HG03460 (cell line): Measurements from ENCODE around the gene CRYZL1.
A peak's percentile ranks its signal among the peaks of the same experiment; 100 is the strongest.
"Not testable (repeated sequence)": the region's sequence is repeated elsewhere in the genome, so short reads cannot be mapped to it uniquely, and the experiment has no call there.

Source experiments
- ATAC-seq: cut with Tn5 transposase; IDR thresholded peaks from one replicate; pipeline ENCODE4 v1.9.1; 2021; ENCODE audit not compliant: unreplicated experiment

The CRYZL1 gene

GRCh38 chr21:33641352-33642026 lies at the start of gene CRYZL1:
CRYZL1 (minus strand) TSS chr21:33641741; CDS start chr21:33631551, 10,190 bp downstream.
- ATAC-seq = peak; percentile 81

DNA sequence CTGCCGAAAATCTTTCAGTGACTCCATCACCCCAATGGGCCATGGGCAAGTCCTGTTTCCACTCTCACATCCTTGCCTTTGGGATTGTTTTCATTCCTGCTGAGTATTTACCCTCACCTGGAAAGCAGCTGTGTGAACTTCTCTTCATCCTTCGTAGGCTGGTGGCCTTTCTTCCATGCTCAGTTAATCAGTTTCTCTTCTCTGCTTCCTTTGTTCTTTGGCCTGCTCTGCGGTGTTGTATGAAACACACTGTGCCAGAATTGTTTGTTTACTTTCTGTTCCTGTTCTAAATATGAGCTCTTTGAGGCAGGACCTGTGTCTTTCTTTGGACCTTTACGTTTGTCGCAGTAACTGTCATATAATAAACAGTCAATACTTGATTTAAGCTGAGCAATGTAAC lies 49.3 kb upstream of the CRYZL1 start:
- ATAC-seq = no peak

- ATAC-seq = no peak
Observed at GRCh38 chr21:33688353-33688752, 46.8 kb upstream of the CRYZL1 start.

DNA sequence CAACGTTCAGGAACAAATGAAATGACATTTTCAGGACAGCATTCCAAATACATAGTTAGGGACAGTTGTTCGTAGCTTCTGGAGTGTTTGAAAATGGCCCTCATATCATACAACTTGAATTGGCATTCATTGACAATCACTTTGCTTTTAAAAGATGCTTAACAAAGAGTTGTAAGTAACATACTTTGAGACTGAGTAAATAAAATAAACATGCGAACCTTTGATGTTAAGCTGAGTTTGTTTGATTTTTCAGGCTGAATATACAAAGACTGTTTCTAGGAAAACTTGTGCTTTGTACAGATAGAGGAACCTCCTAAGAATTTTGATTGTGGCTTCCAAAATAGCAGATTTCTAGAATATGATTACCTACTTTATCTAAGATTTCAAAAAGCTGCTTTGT lies 46.1 kb upstream of the CRYZL1 start:
- ATAC-seq = no peak

DNA sequence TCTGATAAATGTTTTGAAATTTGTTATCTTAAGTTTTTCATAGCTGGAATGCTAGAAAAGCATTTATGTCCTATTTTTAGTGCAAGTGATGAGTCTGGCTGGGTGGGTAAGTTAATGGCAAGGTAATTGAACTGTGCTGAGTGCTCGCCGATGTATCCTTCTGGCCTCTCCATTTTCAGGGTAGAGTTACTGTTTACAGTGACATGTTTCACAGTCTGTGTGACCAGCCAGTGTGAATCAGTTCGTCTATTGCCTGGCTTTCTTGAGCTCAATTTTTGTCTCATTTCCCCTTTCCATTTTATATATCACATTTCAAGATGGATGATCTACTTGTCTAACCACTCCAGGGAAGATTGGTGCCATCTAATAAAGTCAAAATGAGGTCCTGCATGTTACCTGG lies 44.8 kb upstream of the CRYZL1 start:
- no peak for ATAC-seq

DNA sequence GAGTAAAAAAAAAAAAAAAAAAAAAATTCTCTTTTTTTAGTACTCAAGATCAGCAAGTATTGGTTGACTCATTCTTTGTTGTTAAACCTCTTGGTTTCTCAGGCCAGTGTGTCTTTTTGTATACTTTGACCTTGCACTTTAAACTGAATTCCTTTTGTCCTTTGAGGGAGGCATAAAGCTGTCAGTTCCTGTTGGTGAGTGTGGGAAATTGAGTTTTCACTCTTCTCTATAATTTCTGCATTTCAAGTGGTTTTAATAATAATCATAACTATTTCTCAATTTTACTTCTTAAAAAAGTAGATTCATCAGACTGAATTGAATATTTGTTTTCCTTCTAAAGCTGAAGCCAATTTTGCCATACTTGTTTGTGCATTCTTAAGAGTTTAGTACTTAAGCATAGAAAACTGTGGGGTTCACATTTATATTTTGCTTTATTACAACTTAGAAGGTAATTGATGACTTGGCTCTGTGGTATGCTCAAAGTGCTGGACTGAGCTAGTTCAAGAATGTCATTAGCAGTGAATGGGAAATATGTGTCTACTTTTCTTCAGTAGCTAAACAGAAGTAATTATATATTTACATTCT lies 44.2 kb upstream of the CRYZL1 start:
- ATAC-seq = no peak

GRCh38 chr21:33684923-33685560 lies 43.5 kb upstream of the CRYZL1 start:
- ATAC-seq = no peak

DNA sequence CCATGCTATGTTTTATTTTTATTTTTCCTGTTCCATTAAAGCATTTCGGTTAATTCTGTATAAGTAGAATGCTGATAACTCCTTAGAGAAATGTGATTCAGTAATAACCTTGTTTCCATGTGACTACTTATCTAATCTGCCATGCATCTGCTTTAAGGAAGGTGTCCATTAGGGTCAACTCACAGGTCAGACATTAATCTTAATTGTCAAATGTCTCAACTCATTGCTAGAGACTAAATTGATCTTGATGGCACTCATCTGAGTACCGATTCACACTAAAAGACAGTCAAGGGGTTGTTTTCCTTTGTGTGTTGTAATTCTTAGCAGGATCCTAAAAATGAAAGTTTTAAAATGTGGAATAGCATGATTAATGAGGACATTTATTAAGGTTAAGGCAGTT lies 42.5 kb upstream of the CRYZL1 start:
- ATAC-seq = no peak

DNA sequence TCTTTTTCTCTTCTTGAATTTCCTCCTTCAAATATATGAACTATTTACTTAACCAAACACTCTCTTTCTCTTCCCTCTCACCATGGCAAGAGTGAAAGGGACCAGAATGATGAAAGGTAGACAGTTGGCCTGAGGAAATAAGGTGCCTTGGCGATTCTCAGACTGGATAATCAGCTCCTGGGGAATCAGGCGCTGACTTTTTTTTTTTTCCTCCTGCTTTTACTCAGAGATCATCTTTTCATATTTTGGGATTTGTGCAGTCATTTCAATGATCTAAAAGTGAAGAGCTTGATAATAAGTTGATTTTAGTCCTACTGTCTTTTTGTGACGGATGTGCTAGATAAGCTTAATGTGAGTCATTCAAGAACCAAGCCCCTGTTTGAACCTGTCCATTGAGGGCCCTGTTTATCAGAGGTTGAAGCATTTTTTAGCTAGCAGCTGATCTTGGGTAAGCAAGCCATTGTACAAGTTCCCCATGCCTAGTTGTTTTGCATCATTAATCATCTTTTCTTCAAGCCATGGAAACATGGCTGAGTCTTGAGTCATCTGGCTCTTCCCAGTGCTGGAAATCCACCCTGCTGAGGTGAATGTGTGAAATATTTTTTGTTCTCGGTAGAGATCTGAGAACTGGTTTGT lies 41.6 kb upstream of the CRYZL1 start:
- ATAC-seq = no peak

DNA sequence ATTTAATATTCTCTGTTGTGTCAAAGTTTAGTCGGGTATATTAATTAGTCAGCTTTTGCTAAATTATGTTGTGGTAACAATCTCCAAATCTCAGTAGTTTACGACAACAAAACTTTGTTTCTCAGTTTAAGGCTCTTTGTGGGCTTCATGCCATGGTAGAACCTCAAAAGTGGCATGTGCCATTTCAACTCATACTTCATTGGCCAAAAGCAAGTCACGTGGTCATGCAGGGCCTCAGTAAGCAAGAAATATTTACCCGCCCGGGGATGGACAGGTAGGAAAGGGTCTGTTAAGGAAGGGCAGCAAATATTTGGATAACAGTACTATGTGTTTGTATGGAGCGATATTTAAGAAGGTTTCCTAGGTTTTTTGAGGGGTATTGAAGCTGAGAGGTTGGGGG lies 39.3 kb upstream of the CRYZL1 start:
- no peak for ATAC-seq

- ATAC-seq = no peak
Observed at GRCh38 chr21:33677450-33677849, 35.9 kb upstream of the CRYZL1 start.

DNA sequence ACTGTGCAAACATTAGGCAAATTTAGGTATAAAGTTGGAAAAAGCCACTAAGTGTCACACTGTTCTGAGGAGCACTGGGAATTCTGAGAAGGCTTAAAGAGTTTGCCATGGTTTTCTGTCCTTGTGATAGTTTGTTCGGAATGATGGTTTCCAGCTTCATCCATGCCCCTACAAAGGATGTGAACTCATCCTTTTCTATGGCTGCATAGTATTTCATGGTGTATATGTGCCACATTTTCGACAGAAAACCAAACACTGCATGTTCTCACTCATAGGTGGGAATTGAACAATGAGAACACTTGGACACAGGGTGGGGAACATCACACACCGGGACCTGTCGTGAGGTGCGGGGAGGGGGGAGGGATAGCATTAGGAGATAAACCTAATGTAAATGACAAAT lies 35.1 kb upstream of the CRYZL1 start:
- ATAC-seq = not testable (repeated sequence)

DNA sequence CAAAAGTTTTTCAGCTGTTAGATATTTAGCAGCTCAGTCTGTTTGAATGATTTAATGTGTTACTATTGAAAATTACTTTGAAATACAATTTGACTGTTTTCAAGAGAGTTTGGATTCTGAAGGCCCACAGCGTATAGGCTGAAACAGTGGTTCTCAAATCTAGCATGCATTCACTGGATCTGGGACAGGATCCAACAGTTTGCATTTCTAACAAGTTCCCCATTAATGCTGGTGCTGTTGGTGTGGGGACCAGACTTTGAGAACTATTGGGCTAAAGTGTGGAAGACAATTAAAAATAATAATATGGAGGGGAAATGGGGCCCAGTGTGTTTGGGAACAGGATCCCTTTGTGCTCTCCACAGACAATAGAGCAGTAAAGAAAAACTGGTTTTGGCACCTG lies 32.7 kb upstream of the CRYZL1 start:
- ATAC-seq = no peak

DNA sequence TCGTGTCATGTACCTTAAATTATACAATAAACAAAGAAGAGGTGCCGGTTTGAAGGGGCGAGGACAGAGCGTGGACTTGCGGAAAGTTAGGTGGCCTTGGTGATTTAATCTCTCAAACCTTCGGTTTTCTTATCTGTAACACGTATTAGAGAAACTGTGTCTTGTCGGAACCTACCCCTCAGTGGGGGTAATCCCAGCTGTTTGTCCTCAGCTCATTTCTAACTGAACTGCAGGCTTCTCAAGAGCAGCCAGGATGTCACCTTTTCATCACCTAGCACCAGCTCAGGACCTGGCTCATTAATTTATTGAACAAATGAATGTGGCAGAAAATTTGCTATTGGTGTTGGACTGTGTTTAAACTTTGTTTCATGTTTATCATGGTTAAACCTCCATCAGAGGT lies 31.9 kb upstream of the CRYZL1 start:
- ATAC-seq = no peak

DNA sequence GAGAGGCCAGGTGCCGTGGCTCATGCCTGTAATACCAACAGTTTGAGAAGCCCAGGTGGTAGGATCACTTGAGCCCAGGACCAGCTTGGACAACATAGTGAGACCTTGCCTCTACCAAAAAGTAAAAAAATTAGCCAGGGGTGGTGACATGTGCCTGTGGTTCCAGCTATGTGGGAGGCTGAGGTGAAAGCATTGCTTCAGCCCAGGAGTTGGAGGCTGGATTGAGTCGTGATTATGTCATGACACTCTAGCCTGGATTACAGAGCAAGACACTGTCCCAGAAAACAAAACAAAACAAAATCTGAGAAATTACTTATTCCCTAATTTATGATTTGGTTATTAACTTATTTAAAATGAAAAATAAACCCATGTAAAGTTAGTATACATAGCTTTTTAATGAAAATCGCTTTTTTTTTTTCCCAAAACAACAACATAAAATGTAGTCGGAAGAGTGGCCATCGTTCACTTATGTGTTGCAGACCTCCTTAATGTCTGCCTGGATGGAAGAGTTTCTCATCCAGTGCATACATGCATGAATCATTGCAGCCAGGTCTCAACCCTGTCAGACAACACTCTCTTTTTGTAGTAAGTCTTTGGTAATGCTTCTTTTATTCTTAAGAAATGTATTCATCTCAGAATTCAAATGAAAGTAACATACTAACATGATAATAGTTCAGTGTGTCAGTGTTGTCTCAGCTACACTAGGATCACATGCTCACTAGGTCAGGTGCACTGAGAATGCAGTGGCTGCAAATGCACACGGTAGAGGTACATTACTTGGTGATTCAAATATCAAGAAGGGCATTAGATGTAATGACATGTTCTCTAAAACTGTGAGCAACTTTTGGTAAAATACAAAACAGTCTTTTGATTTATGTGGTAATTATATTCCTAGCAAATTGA lies 28.8 kb upstream of the CRYZL1 start:
- no peak for ATAC-seq

DNA sequence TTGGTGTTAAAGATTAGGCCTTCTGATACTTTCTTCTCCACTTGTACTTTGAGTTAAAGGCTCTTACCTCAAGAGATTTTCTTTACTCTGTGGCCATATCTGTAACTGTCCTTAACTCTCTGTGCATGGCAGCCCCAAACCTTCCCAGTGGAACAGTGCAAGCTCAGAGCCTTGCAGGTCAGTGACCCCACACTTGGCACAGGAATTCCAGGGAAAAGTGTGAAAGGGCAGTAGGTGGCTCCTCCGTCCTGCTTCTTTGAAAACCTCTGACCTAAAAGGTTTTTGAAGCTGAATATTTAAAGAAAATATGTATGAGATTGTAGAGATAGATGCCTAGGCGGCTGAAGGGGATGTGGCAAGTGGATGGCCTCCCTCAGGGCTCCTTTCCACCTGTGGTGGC lies 27.1 kb upstream of the CRYZL1 start:
- no peak for ATAC-seq

GRCh38 chr21:33668180-33668579 lies 26.6 kb upstream of the CRYZL1 start:
- ATAC-seq = no peak

- ATAC-seq = no peak
Observed at GRCh38 chr21:33667636-33668035, 26.1 kb upstream of the CRYZL1 start.

GRCh38 chr21:33666153-33666552 lies 24.6 kb upstream of the CRYZL1 start:
- no peak for ATAC-seq

- no peak for ATAC-seq
Observed at GRCh38 chr21:33664135-33664534, 22.6 kb upstream of the CRYZL1 start.

- no peak for ATAC-seq
Observed at GRCh38 chr21:33663241-33663640, 21.7 kb upstream of the CRYZL1 start.
